HG02943 (cell line): ENCODE results near the gene SYNRG.

Source experiments
- ATAC-seq: cut with Tn5 transposase; IDR thresholded peaks from one replicate; pipeline ENCODE4 v1.9.1; 2021; ENCODE audit warnings: mild to moderate bottlenecking, low read depth, moderate library complexity; ENCODE audit not compliant: unreplicated experiment

SYNRG gene

GRCh38 chr17:37503148-37503547 is 106.1 kb downstream of the SYNRG start:
- ATAC-seq: no peak

GRCh38 chr17:37502009-37502936 is 106.9 kb downstream of the SYNRG start:
- no peak for ATAC-seq

- ATAC-seq: no peak
These were observed 108.8 kb downstream of the SYNRG start for GRCh38 chr17:37500378-37500777.

GRCh38 chr17:37494971-37495370 is 114.2 kb downstream of the SYNRG start:
- no peak for ATAC-seq

GRCh38 chr17:37494401-37494831 is 114.8 kb downstream of the SYNRG start:
- ATAC-seq: no peak

GRCh38 chr17:37493249-37494027 is 115.8 kb downstream of the SYNRG start:
- ATAC-seq: no peak

GRCh38 chr17:37492167-37492566 is 117.1 kb downstream of the SYNRG start:
- no peak for ATAC-seq

- no peak for ATAC-seq
These were observed 118.3 kb downstream of the SYNRG start for GRCh38 chr17:37490638-37491614.

GRCh38 chr17:37490022-37490587 is 119.1 kb downstream of the SYNRG start:
- no peak for ATAC-seq

GRCh38 chr17:37489197-37490001 is 119.8 kb downstream of the SYNRG start, which contains the start of gene DUSP14:
TSS of gene DUSP14 (plus strand) at chr17:37489891. CDS start at chr17:37512273, 22,382 bp downstream.
- ATAC-seq: no peak

GRCh38 chr17:37488607-37489196 is 120.5 kb downstream of the SYNRG start:
- no peak for ATAC-seq

GRCh38 chr17:37488009-37488604 is 121.1 kb downstream of the SYNRG start:
- no peak for ATAC-seq

- no peak for ATAC-seq
These were observed 123.2 kb downstream of the SYNRG start for GRCh38 chr17:37485938-37486570.

GRCh38 chr17:37483311-37484039 is 125.7 kb downstream of the SYNRG start:
- ATAC-seq: no peak

- no peak for ATAC-seq
These were observed 128.1 kb downstream of the SYNRG start for GRCh38 chr17:37481001-37481665.

GRCh38 chr17:37480427-37480826 is 128.8 kb downstream of the SYNRG start:
- no peak for ATAC-seq

GRCh38 chr17:37479025-37479424 is 130.2 kb downstream of the SYNRG start:
- ATAC-seq: no peak
